GM18867 (cell line): ENCODE data around the gene EPB41.
"Not testable (repeated sequence)": the region's sequence is repeated elsewhere in the genome, so short reads cannot be mapped to it uniquely, and the experiment has no call there.

Source experiments
- ATAC-seq: cut with Tn5 transposase; IDR thresholded peaks from one replicate; pipeline ENCODE4 v1.9.1; 2021; ENCODE audit warnings: mild to moderate bottlenecking, moderate library complexity; ENCODE audit not compliant: unreplicated experiment

The EPB41 gene

GRCh38 chr1:29043274-29043965 is 129.1 kb downstream of the EPB41 start:
- no peak for ATAC-seq

GRCh38 chr1:29044010-29044409 is 129.6 kb downstream of the EPB41 start:
- ATAC-seq, result no peak

DNA sequence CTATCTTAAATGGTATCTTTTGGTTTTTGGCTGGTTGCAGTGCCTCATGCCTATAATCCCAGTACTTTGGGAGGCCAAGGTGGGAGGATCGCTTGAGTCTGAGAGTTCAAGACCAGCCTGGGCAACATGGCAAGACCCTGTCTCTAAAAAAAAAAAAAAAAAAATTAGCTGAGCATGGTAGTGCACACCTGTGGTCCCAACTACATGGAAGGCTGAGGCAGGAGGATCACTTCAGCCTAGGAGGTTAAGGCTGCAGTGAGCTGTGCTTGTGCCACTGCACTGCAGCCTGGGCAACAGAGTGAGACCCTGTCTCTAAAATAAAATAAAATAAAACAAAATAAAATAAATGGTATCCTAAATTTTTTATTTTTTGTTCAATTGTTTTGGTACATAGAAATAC is 131.3 kb downstream of the EPB41 start:
- ATAC-seq, result not testable (repeated sequence)

DNA sequence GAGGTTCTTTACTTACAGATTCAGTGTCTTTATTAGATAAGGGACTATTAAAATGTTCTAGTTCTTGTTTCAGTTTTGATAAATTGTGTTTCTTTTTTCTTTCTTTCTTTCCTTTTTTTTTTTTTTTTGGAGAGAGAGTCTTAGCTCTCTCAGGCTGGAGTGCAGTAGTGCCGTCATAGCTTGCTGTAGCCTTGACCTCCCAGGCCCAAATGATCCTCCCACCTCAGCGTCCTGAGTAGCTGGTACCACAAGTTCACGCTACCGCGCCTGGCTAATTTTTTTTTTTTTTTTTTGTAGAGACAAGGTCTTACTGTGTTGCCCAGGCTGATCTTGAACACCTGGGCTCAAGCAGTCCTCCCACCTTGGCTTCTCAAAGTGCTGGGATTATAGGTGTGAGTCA is 132.8 kb downstream of the EPB41 start:
- no peak for ATAC-seq

GRCh38 chr1:29050166-29050565 is 135.8 kb downstream of the EPB41 start:
- ATAC-seq, result no peak

GRCh38 chr1:29052100-29052499 is 137.7 kb downstream of the EPB41 start:
- ATAC-seq, result no peak

DNA sequence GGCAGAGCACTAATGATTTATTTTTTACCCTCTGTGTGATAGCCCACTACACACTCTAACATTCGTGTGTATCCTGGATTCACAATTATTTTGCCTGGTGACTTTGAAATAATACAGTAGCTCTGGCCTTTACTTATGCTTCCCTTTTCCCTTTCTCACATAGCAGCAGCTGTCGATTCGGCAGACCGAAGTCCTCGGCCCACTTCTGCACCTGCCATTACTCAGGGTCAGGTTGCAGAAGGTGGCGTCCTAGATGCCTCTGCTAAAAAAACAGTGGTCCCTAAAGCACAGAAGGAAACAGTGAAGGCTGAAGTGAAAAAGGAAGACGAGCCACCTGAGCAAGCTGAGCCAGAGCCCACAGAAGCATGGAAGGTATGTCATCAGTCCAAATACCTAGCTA is 138.6 kb downstream of the EPB41 start:
- ATAC-seq, result no peak

DNA sequence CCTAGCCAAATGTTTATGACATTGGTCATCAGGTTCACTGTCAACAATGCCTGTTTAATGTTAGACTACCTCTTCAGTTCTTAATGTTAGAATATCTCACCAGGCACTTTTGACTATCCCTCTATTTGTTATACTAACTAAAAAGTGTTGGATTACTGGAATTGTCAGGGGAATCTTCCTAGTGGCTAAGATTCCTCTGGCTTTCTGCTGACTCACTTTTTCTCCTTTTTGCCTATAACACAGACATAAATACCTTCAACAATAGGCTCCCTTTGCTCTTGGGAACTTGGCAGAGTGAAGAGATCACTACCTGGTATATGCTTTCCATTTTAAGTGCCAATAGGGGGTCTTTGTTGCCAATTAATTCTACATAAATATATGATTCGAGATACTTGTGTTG is 140.8 kb downstream of the EPB41 start:
- no peak for ATAC-seq

- ATAC-seq, result no peak
These were observed 141.9 kb downstream of the EPB41 start for GRCh38 chr1:29056256-29056655.

DNA sequence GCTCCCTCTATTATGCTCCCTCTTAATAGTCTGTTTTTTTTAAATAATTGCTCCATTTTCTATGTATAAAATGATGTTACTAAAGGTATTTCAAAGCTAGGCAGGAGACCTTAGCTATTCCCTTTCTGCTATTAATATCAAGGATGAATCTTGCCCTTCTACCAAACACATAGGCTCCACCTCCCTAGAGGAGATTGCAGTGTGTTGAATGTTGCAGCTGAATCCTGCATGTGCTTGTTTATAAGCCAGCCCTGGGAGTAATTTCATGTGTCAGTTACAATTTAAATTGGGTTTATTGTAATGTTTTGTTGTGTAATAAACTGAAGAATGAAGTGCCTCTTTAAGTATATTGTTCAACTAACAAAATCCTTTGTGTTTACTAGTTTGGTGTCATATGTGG is 143.3 kb downstream of the EPB41 start:
- ATAC-seq, result no peak

GRCh38 chr1:29062157-29062942 is 148.0 kb downstream of the EPB41 start:
- no peak for ATAC-seq

GRCh38 chr1:29064064-29064463 is 149.7 kb downstream of the EPB41 start:
- no peak for ATAC-seq

DNA sequence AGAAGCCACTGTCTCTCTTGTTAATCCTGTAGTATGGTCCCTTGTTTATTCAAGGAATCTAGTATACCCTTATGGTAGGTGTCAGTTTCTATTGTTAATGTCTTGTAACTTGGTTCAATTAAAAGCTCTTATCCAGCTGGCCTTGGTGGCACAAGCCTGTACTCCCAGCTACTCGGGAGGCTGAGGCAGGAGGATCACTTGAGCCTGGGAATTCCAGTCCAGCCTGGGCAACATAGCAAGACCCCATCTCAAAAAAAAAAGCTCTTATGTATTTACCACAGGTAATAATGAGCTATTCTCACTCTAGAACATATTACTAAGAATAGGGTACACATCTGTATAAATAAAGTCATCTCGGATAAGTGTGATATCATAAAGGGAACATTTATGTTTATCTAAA is 162.8 kb downstream of the EPB41 start:
- ATAC-seq, result no peak

DNA sequence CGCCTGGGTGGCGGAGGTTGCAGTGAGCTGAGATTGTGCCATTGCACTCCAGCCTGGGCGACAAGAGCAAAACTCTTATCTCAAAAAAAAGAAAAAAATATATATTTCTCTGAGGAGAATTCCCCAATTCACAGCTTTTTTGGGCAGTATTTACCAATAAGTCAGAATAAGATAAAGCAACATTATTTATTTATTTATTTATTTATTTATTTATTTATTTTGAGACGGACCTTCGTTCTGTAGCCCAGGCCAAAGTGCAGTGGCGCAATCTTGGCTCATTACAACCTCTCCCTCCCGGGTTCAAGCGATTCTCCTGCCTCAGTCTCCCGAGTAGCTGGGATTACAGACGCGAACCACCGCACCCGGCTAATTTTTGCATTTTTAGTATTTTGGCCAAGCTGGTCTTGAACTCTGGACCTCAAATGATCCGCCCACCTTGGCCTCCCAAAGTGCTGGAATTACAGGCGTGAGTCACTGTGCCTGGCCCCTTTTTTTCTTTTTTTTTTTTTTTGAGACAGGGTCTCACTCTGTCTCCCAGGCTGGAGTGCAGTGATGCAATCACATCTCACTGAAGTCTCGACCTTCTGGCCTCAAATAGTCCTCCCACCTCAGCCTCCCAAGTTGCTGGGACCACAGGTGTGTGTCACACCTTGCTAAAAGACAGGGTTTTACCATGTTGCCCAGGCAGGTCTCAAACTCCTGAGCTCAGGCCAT is 165.7 kb downstream of the EPB41 start:
- not testable (repeated sequence) for ATAC-seq

DNA sequence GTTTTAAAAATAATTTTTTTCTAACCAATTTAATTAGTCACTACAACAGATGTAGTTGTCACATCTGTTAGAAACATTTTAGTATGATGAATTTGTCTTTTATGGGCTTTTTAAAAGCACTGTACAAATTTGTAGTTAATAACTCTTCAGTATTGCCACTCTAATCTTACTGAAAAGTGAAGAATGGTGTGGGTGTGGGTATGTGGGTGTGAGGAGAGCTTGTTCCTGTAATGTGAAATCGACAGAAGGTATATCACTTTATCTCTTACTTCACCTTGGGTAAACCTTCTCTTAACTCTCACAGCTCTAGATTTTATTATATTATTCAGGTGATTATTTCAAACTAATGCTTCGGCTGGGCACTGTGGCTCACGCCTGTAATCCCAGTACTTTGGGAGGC is 166.8 kb downstream of the EPB41 start:
- no peak for ATAC-seq

DNA sequence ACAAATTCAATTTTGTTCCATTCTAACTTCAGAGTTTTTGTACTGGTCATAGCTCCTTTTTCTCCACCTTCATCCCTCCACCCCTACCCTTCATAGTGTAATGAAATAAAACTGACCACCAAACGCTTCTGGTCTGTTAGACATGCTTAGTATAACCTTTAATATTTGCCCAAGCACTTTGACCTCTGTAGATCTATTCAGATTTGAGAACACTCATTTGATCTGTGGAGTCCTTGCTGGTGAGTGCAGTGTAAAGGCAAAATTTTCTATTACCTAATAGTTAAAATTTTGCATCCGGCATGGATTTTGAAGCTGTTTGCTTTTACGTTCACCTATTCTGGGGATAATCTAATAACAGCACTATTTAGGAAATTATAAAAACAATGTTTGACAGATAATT is 168.2 kb downstream of the EPB41 start:
- no peak for ATAC-seq

GRCh38 chr1:29083317-29084195 is 169.2 kb downstream of the EPB41 start:
- no peak for ATAC-seq

DNA sequence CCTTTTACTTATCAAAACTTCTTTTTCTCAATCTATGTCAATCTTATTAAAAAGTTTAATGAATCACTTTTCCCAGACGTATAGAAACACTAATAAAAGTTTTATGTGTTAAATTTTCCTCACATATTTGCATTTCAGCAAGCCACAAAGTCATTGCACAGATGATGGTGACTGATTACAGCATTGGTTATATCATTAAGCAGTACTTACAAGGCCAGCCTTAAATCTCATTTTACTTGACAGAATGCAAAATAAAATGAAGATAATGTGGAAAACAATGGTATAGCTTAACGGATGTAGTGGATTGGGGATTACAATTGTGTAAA is 169.8 kb downstream of the EPB41 start:
- no peak for ATAC-seq

DNA sequence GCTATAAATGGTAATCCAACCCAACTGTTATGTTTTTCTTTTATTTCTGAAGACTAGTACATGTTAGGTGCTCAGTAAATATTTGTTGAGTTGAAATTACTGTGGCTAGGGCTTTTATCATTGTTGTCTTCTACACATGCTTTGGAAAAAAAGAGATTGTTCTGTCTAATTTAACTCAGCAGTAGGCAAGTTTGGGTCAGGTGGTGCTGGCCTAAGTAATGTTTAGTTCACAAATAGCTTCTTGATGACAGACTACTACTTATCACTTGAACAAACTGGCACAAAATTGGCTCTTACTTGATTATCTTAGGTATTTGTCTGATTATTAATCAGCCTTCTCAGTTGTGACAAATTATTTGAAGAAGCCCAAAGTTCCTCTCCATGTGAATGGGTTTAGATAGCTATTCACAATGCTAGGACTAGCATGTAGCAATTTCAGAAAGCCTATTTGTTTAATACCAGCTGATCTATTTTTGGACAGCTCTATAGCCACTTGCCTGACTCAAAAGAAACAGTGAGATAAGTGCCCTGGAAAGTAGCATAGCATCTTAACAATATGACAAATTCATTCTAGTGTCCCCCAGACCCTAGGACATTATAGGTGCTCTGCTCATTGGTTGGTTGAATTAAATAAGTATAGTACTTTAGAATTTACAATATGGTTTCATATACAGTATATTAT is 176.7 kb downstream of the EPB41 start:
- ATAC-seq, result no peak

DNA sequence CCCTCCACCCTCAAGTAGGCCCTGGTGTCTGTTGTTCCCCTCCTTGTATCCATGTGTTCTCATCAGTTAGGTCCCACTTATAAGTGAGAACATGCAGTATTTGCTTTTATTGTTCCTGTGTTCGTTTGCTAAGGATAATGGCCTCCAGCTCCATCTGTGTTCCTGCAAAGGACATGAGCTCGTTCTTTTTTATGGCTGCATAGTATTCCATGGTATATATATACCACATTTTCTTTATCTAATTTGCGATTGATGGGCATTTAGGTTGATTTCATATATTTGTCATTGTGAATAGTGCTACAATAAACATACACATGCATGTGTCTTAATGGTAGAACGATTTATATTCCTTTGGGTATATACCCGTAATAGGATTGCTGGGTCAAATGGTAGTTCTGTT is 178.3 kb downstream of the EPB41 start:
- ATAC-seq, result not testable (repeated sequence)
